Muscle of leg (tissue), 11 donors: ENCODE measurements around the gene ALK. TPM values are rescaled to one million over a fixed set of nuclear protein-coding genes. Genes with fewer than 3 reads are reported as not detected.

Experiments
- DNase-seq: peaks from one replicate; pipeline ENCODE4 v3.0.0; 2013
- H3K27ac ChIP-seq: one replicate; pipeline ENCODE4 v1.5.1; 2013; ENCODE audit warnings: mild to moderate bottlenecking, low read length, control low read depth
- H3K27me3 ChIP-seq: one replicate; pipeline ENCODE4 v1.6.1; 2013; ENCODE audit warnings: low read length; ENCODE audit not compliant: control insufficient read depth, insufficient read depth
- H3K36me3 ChIP-seq: one replicate; pipeline ENCODE4 v1.6.1; 2013; ENCODE audit warnings: low read length; ENCODE audit not compliant: control insufficient read depth, insufficient read depth
- H3K4me1 ChIP-seq: one replicate; pipeline ENCODE4 v1.6.1; 2013; ENCODE audit warnings: low read length; ENCODE audit not compliant: control insufficient read depth, insufficient read depth
- H3K4me3 ChIP-seq: one replicate; pipeline ENCODE4 v1.5.1; 2013; ENCODE audit warnings: low read length, control low read depth
- H3K9me3 ChIP-seq: replicated peaks from 2 replicates; pipeline ENCODE4 v1.6.1; 2013; ENCODE audit warnings: low read depth, low read length; ENCODE audit not compliant: control insufficient read depth
- WGBS: methylation state at CpG from one replicate; pipeline ENCODE4 v1.1.5; 2013; ENCODE audit warnings: missing lambda C conversion rate; ENCODE audit not compliant: insufficient coverage; 5-methylcytosine and 5-hydroxymethylcytosine counted together
- polyA plus RNA-seq, 8 donors: library from polyadenylated mRNA; unstranded; fragments of 120-200 nt; gene quantifications; one replicate each; pipeline versions ENCODE4 v1.2.1 to v1.2.3, GENCODE V29; 2013; ENCODE audit warnings: inconsistent platforms in 1 of 8, low replicate concordance in 1 of 8; ENCODE audit not compliant: insufficient read length in 8 of 8, insufficient read depth in 1 of 8
- total RNA-seq: library from RNA; stranded (reverse); fragments of 120-200 nt; gene quantifications from one replicate; pipeline ENCODE4 v1.2.4, GENCODE V29; 2013

Gene ALK
- total and polyA plus RNA-seq, 9 donors, result 0.04 to 0.29 (median 0.09) TPM

DNA sequence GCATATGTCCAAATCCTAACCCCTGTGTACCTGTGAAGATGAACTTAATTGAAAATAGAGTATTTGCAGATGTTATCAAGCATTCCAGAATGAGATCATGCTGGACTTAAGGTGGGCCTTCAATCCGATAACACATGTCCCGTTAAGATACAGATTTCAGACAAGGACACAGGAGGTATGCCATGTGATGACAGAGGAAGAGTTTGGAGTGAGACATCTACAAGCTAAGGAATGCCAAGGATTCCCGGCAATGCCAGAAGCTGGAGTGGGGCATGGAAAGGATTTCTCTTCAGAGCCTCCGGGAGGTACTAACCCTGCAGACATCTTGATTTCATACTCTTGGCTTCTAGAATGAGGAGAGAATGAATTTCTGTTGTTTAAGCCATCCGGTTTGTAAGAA is 231.7 kb downstream of the ALK start:
- H3K36me3 ChIP-seq, result no peaks in the 10 kb centered on the region
- no peak overlapping the region for H3K27ac ChIP-seq
- H3K27me3 ChIP-seq, result no peaks in the 10 kb centered on the region
- DNase-seq, result no peak
- no peaks in the 10 kb centered on the region for H3K4me1 ChIP-seq
- H3K9me3 ChIP-seq, result no peaks in the 10 kb centered on the region
- no peak overlapping the region for H3K4me3 ChIP-seq
- WGBS, result 88% methylated on average over 3 of the region's 5 CpGs

GRCh38 chr2:29688429-29688828 is 233.0 kb downstream of the ALK start:
- Histone ChIP-seq H3K4me1 (no peaks in the 10 kb centered on the region), H3K36me3 (no peaks in the 10 kb centered on the region), H3K4me3 (no peak overlapping the region), H3K27me3 (no peaks in the 10 kb centered on the region), H3K27ac (no peak overlapping the region), H3K9me3 (no peaks in the 10 kb centered on the region)
- WGBS, result no CpG with 5 or more reads among the region's 2 CpGs
- DNase-seq, result no peak

DNA sequence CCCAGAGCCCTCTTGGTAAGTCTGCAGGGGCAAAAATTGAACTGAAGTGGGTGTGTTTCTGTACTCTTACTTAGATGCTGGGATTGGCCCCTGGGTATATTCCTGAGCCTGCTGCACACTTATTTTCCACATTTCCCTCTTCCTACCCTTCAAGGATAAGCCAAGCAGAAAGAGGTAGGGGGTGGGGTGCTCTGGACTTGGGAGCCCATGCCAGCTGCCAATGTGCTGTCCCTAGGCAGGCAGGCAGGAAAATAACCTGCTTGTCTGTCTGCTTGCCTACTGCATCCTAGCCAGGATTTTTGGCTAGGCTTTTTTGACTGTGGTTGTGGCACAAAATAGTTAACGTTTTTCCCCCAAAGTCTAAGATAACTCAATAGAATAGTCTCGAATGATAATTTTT is 234.3 kb downstream of the ALK start:
- no peaks in the 10 kb centered on the region for H3K4me1 ChIP-seq
- H3K4me3 ChIP-seq, result no peak overlapping the region
- no peaks in the 10 kb centered on the region for H3K9me3 ChIP-seq
- DNase-seq, result no peak
- H3K27ac ChIP-seq, result no peak overlapping the region
- no peaks in the 10 kb centered on the region for H3K27me3 ChIP-seq
- H3K36me3 ChIP-seq, result no peaks in the 10 kb centered on the region
- no CpG with 5 or more reads among the region's 2 CpGs for WGBS

GRCh38 chr2:29676886-29677453 is 244.4 kb downstream of the ALK start:
- no peaks in the 10 kb centered on the region for H3K9me3 ChIP-seq
- H3K36me3 ChIP-seq, result no peaks in the 10 kb centered on the region
- no peaks in the 10 kb centered on the region for H3K4me1 ChIP-seq
- DNase-seq, result no peak
- no peaks in the 10 kb centered on the region for H3K27me3 ChIP-seq
- no peak overlapping the region for H3K27ac ChIP-seq
- H3K4me3 ChIP-seq, result no peak overlapping the region

DNA sequence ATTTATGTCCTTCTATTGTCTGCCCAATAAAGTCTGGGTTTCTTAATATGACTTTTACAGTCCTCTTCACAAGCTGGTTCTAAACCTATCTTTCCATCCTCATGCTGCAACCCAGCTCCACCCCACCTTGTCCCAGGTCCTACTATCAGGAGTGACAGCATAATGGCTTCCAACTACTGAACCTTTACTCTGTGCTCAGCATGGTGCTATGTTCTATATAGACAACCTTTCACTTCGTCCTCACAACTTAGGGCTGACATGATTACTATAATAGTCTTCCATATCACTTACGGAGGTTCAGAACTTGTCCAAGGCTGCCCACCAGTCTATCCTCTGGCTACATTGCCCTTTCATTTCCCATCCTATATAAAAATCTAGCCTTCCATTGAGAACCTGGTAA is 256.8 kb downstream of the ALK start:
- DNase-seq, result no peak
- no peak overlapping the region for H3K27ac ChIP-seq
- H3K36me3 ChIP-seq, result no peaks in the 10 kb centered on the region
- H3K27me3 ChIP-seq, result no peaks in the 10 kb centered on the region
- no peaks in the 10 kb centered on the region for H3K9me3 ChIP-seq
- H3K4me3 ChIP-seq, result no peak overlapping the region
- peaks cover 7% of the 10 kb centered on the region for H3K4me1 ChIP-seq
- 90% methylated on average over 2 of the region's 2 CpGs for WGBS

DNA sequence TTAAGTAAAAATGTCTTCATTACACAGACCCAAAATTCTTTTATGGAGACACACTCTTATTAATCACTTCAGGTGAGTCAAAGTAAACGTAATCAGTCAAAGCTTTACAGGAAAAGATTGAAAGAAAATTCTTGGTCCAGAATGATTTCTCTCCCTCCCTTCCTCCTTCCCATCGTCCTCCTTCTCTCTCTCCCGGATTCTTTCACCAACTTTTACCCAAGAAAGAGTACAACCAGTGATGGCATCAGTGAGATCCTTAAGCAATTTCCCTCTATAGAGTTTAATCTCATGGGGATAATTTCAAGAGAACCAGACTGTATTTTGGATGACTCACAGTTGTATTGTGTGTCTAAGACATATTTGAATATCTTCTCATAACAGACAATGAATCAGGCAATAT is 258.1 kb downstream of the ALK start:
- Histone ChIP-seq H3K27me3 (no peaks in the 10 kb centered on the region), H3K36me3 (no peaks in the 10 kb centered on the region), H3K27ac (no peak overlapping the region), H3K4me1 (peaks cover 9% of the 10 kb centered on the region), H3K4me3 (no peak overlapping the region), H3K9me3 (no peaks in the 10 kb centered on the region)
- WGBS, result no CpG with 5 or more reads among the region's 3 CpGs
- DNase-seq, result no peak

GRCh38 chr2:29662861-29663260 is 258.5 kb downstream of the ALK start:
- DNase-seq, result no peak
- no peaks in the 10 kb centered on the region for H3K9me3 ChIP-seq
- H3K4me1 ChIP-seq, result peaks cover 13% of the 10 kb centered on the region
- H3K27ac ChIP-seq, result no peak overlapping the region
- no peak overlapping the region for H3K4me3 ChIP-seq
- 38% methylated on average over 1 of the region's 2 CpGs for WGBS
- H3K27me3 ChIP-seq, result no peaks in the 10 kb centered on the region
- no peaks in the 10 kb centered on the region for H3K36me3 ChIP-seq

DNA sequence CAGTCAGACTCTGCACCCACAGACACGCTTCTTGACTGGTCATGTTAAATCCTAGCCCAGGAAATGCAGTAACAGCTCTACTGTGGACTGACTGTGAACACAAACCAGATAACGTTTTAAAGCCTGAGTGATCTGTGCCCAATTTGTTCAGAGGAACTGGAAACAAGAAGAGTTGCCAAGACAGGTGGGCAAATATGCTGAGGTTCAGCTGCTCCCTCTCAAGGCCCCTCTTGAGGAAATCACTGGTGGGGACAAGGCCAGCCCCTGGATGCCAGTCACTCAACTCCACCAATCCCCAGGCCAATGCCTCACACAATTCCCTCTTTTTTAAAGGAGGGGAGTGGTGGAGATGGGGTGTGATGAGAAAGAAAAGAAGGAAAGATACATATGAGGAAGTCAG is 261.2 kb downstream of the ALK start:
- DNase-seq, result peak; percentile 53
- H3K27ac ChIP-seq, result no peak overlapping the region
- H3K4me3 ChIP-seq, result no peak overlapping the region
- H3K36me3 ChIP-seq, result no peaks in the 10 kb centered on the region
- no peaks in the 10 kb centered on the region for H3K9me3 ChIP-seq
- peaks cover 20% of the 10 kb centered on the region for H3K4me1 ChIP-seq
- H3K27me3 ChIP-seq, result no peaks in the 10 kb centered on the region
- 74% methylated on average over 2 of the region's 2 CpGs for WGBS

- DNase-seq, result no peak
- WGBS, result 75% methylated on average over 2 of the region's 2 CpGs
- H3K9me3 ChIP-seq, result no peaks in the 10 kb centered on the region
- H3K4me3 ChIP-seq, result no peak overlapping the region
- H3K27me3 ChIP-seq, result no peaks in the 10 kb centered on the region
- peaks cover 20% of the 10 kb centered on the region for H3K4me1 ChIP-seq
- H3K36me3 ChIP-seq, result no peaks in the 10 kb centered on the region
- H3K27ac ChIP-seq, result no peak overlapping the region
Observed at GRCh38 chr2:29659178-29659577, 262.2 kb downstream of the ALK start.

DNA sequence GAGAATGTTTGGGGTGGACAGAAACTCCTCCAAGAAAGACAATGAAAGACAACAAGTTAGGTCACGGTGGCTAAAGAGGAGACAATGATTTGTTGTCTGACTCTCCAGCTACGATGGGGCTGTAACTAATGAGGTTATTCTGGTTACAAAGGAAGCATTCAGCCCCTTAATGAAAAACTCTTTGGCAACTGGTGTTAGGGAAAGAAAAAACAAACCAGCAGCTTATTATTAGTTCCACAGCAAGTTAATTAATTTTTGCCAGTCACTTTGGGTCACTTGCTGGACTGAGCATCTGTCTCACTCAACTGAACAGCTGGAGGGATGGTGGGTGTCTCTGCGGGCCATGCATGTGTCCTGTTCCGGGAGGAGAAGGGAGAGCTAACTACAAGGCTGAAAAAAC is 263.7 kb downstream of the ALK start:
- peak; percentile 82 for DNase-seq
- Histone ChIP-seq H3K4me3 (no peak overlapping the region), H3K36me3 (no peaks in the 10 kb centered on the region), H3K27me3 (no peaks in the 10 kb centered on the region), H3K4me1 (peaks cover 20% of the 10 kb centered on the region), H3K27ac (peak overlapping the region; percentile 25), H3K9me3 (no peaks in the 10 kb centered on the region)
- 61% methylated on average over 2 of the region's 4 CpGs for WGBS

- no peaks in the 10 kb centered on the region for H3K9me3 ChIP-seq
- WGBS, result no CpG with 5 or more reads among the region's 3 CpGs
- no peak overlapping the region for H3K27ac ChIP-seq
- no peak overlapping the region for H3K4me3 ChIP-seq
- H3K36me3 ChIP-seq, result no peaks in the 10 kb centered on the region
- peaks cover 19% of the 10 kb centered on the region for H3K4me1 ChIP-seq
- peak; percentile 34 for DNase-seq
- H3K27me3 ChIP-seq, result no peaks in the 10 kb centered on the region
Observed at GRCh38 chr2:29655391-29656086, 265.8 kb downstream of the ALK start.
